Measurements from ENCODE around the gene SAA1.

Gene SAA1

GRCh38 chr11:18312663-18313420 lies 46.8 kb downstream of the SAA1 start:
- no peak for DNase-seq

GRCh38 chr11:18313965-18314763 lies 48.1 kb downstream of the SAA1 start:
- no peak for DNase-seq

DNA sequence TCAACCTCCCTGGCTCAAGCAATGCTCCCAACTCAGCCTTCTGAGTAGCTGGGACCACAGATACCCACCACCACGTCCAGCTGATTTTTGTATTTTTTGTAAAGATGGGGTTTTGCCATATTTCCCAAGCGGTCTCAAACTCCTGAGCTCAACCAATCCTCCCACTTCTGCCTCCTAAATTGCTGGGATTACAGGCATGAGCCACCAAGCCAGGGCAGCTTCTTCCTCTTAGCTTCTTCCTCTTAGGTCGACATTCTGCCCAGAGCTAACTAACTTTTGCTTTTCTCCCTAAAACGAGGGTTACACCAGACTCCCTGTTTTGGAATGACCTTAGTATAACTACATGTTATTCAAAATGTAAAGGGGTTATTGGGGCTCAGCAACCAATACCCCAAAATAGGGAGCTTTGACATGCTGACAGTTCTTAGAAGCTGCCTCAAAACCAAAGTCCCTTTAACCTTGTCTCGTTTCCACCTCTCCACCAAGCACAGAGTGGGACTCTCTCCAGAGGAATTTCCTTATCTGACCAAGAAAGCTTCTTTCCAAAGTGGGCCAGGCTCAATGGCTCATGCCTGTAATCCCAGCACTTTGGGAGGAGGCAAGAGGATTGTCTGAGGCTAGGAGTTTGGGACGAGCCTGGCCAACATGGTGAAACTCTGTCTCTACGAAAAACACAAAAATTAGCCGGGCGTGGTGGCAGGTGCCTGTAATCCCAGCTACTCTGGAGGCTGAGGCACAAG lies 48.9 kb downstream of the SAA1 start:
- no peak for DNase-seq

- DNase-seq: no peak
Observed at GRCh38 chr11:18315893-18316292, 49.8 kb downstream of the SAA1 start.

GRCh38 chr11:18317551-18317950 lies 51.5 kb downstream of the SAA1 start:
- DNase-seq: no peak

Measured in DMS79 (cell line).